Endometrial microvascular endothelial cells (primary cell): ENCODE data around the gene SLC27A5. TPM values are rescaled to one million over a fixed set of nuclear protein-coding genes. Genes with fewer than 3 reads are reported as not detected.
"Not testable (repeated sequence)": the region's sequence is repeated elsewhere in the genome, so short reads cannot be mapped to it uniquely, and the experiment has no call there.

Source experiments
- in situ Hi-C: cut with HindIII; loops from 2 replicates; pipeline ENCODE4 v1.10.0; 2017; ENCODE audit warnings: low sequenced_read_pairs, low pct_unique_long_range_greater_than_20kb; ENCODE audit errors: inconsistent ontology term
- total RNA-seq: library from RNA; depleted of rRNA; stranded (reverse); fragments of >200 nt; gene quantifications from one replicate; pipeline ENCODE4 v1.2.3, GENCODE V29; 2015; ENCODE audit errors: inconsistent ontology term

The SLC27A5 gene
- total RNA-seq, 1 donor from 2014 or later, result 13.9 TPM

- in situ Hi-C loops, result not testable (repeated sequence)
These were observed 62.9 kb downstream of the SLC27A5 start for GRCh38 chr19:58448860-58449259.

Other genes with a start within 250 kb of the SLC27A5 start
- gene ZNF8, start 233.0 kb downstream of the SLC27A5 start, total RNA-seq, result 2.9 TPM
- gene ERVK3-1, start 206.6 kb downstream of the SLC27A5 start, total RNA-seq, result 44.8 TPM
- gene ZSCAN22, start 185.0 kb downstream of the SLC27A5 start, total RNA-seq, result 1.3 TPM
- gene A1BG, start 158.5 kb downstream of the SLC27A5 start, total RNA-seq, result not detected
- gene ZNF497, start 149.2 kb downstream of the SLC27A5 start, total RNA-seq, result 0.19 TPM
- gene ZNF837, start 131.0 kb downstream of the SLC27A5 start, total RNA-seq, result 3.1 TPM
- gene RPS5, start 124.7 kb downstream of the SLC27A5 start, total RNA-seq, result 2,433 TPM
- gene RNF225, start 116.3 kb downstream of the SLC27A5 start, total RNA-seq, result not detected
- gene ZNF584, start 103.3 kb downstream of the SLC27A5 start, total RNA-seq, result 2.6 TPM
- 3.3 TPM for gene ZNF132, start 71.8 kb downstream of the SLC27A5 start, total RNA-seq
- gene ZNF324B, start 60.4 kb downstream of the SLC27A5 start, total RNA-seq, result 8.5 TPM
- 7.5 TPM for gene ZNF324, start 44.9 kb downstream of the SLC27A5 start, total RNA-seq
- 7.4 TPM for gene ZNF446, start 35.6 kb downstream of the SLC27A5 start, total RNA-seq
- gene ZBTB45, start 7.8 kb upstream of the SLC27A5 start, total RNA-seq, result 10.3 TPM
- 420 TPM for gene TRIM28, start 32.1 kb upstream of the SLC27A5 start, total RNA-seq
- gene CHMP2A, start 43.1 kb upstream of the SLC27A5 start, total RNA-seq, result 67.3 TPM
- 37.9 TPM for gene UBE2M, start 46.6 kb upstream of the SLC27A5 start, total RNA-seq
- 12.7 TPM for gene MZF1, start 61.3 kb upstream of the SLC27A5 start, total RNA-seq